ENCODE results near the gene CARMIL1. TPM values are rescaled to one million over a fixed set of nuclear protein-coding genes. Genes with fewer than 3 reads are reported as not detected.
A peak's percentile ranks its signal among the peaks of the same experiment; 100 is the strongest.

CARMIL1 gene
- total RNA-seq, 1 donor from 2014 or later, result 19.1 TPM

GRCh38 chr6:25504661-25505060, 225.5 kb downstream of the CARMIL1 start:
- no peak overlapping the region for H3K4me3 ChIP-seq (ENCODE audit: insufficient read depth, low read depth, low read length)
- DNase-seq (ENCODE audit: low read depth), result peak; percentile 82
- Mint-ChIP-seq H3K36me3 (ENCODE audit: low read depth, unreplicated experiment) (peaks cover 6% of the 10 kb centered on the region), H3K27ac (ENCODE audit: unreplicated experiment) (no peak overlapping the region), H3K9me3 (ENCODE audit: unreplicated experiment) (no peaks in the 10 kb centered on the region), H3K4me1 (ENCODE audit: low read depth, unreplicated experiment) (peaks cover 9% of the 10 kb centered on the region), H3K4me3 (ENCODE audit: unreplicated experiment) (no peak overlapping the region), H3K27me3 (ENCODE audit: low read depth, unreplicated experiment) (no peaks in the 10 kb centered on the region)
- no peaks in the 10 kb centered on the region for H4K20me1 ChIP-seq (ENCODE audit: insufficient read depth, low read length)
- H3K27ac ChIP-seq (ENCODE audit: low read depth, low read length), result peak overlapping the region; percentile 48
- no peak for FAIRE-seq
- no peaks in the 10 kb centered on the region for H3K36me3 ChIP-seq (ENCODE audit: insufficient read depth, low read length)
- no peaks in the 10 kb centered on the region for H3K9me3 ChIP-seq (ENCODE audit: insufficient read depth, low read depth, low read length)
- H2AFZ ChIP-seq (ENCODE audit: low read depth, low read length), result no peak overlapping the region
- H3K4me1 ChIP-seq (ENCODE audit: insufficient read depth, low read length), result no peaks in the 10 kb centered on the region
- no peaks in the 10 kb centered on the region for H3K79me2 ChIP-seq (ENCODE audit: insufficient read depth, low read length)
- no peaks in the 10 kb centered on the region for H3K27me3 ChIP-seq (ENCODE audit: insufficient read depth, low read length)
- no peak for TF ChIP-seq CTCF (IDR thresholded peaks at IDR 0.05; ENCODE audit: insufficient read depth, low read depth, low read length)
- TF ChIP-seq EZH2 (IDR thresholded peaks at IDR 0.05; ENCODE audit: insufficient read depth, low read length), result no peak
- H3K9ac ChIP-seq (ENCODE audit: low read length), result no peak overlapping the region
- peak overlapping the region; percentile 9 for H3K4me2 ChIP-seq (ENCODE audit: low read length)

- no peaks in the 10 kb centered on the region for H4K20me1 ChIP-seq (ENCODE audit: insufficient read depth, low read length)
Observed at GRCh38 chr6:25506020-25506419, 226.8 kb downstream of the CARMIL1 start.

More at GRCh38 chr6:25506020-25506419, 226.8 kb downstream of the CARMIL1 start:
- H3K79me2 ChIP-seq (ENCODE audit: insufficient read depth, low read length), result no peaks in the 10 kb centered on the region
- H3K9me3 ChIP-seq (ENCODE audit: insufficient read depth, low read depth, low read length), result no peaks in the 10 kb centered on the region
- no peaks in the 10 kb centered on the region for H3K9me3 Mint-ChIP-seq (ENCODE audit: unreplicated experiment)
- H3K4me3 Mint-ChIP-seq (ENCODE audit: unreplicated experiment), result no peak overlapping the region
- no peaks in the 10 kb centered on the region for H3K4me1 ChIP-seq (ENCODE audit: insufficient read depth, low read length)
- H2AFZ ChIP-seq (ENCODE audit: low read depth, low read length), result no peak overlapping the region
- FAIRE-seq (no peak), DNase-seq (ENCODE audit: low read depth) (no peak)
- H3K9ac ChIP-seq (ENCODE audit: low read length), result no peak overlapping the region
- no peaks in the 10 kb centered on the region for H3K27me3 Mint-ChIP-seq (ENCODE audit: low read depth, unreplicated experiment)
- H3K4me2 ChIP-seq (ENCODE audit: low read length), result no peak overlapping the region
- no peaks in the 10 kb centered on the region for H3K27me3 ChIP-seq (ENCODE audit: insufficient read depth, low read length)
- no peak overlapping the region for H3K27ac Mint-ChIP-seq (ENCODE audit: unreplicated experiment)
- no peaks in the 10 kb centered on the region for H3K36me3 ChIP-seq (ENCODE audit: insufficient read depth, low read length)
- TF ChIP-seq EZH2 (IDR thresholded peaks at IDR 0.05; ENCODE audit: insufficient read depth, low read length) (no peak), CTCF (IDR thresholded peaks at IDR 0.05; ENCODE audit: insufficient read depth, low read depth, low read length) (no peak)
- no peak overlapping the region for H3K4me3 ChIP-seq (ENCODE audit: insufficient read depth, low read depth, low read length)
- peaks cover 6% of the 10 kb centered on the region for H3K36me3 Mint-ChIP-seq (ENCODE audit: low read depth, unreplicated experiment)
- peaks cover 3% of the 10 kb centered on the region for H3K4me1 Mint-ChIP-seq (ENCODE audit: low read depth, unreplicated experiment)
- no peak overlapping the region for H3K27ac ChIP-seq (ENCODE audit: low read depth, low read length)

All from astrocyte (in vitro differentiated cells and primary cell).